ENCODE measurements around the gene WWOX. TPM values are rescaled to one million over a fixed set of nuclear protein-coding genes. Genes with fewer than 3 reads are reported as not detected.

Gene WWOX
- total RNA-seq, 1 donor from 2014 or later = 18.6 TPM

DNA sequence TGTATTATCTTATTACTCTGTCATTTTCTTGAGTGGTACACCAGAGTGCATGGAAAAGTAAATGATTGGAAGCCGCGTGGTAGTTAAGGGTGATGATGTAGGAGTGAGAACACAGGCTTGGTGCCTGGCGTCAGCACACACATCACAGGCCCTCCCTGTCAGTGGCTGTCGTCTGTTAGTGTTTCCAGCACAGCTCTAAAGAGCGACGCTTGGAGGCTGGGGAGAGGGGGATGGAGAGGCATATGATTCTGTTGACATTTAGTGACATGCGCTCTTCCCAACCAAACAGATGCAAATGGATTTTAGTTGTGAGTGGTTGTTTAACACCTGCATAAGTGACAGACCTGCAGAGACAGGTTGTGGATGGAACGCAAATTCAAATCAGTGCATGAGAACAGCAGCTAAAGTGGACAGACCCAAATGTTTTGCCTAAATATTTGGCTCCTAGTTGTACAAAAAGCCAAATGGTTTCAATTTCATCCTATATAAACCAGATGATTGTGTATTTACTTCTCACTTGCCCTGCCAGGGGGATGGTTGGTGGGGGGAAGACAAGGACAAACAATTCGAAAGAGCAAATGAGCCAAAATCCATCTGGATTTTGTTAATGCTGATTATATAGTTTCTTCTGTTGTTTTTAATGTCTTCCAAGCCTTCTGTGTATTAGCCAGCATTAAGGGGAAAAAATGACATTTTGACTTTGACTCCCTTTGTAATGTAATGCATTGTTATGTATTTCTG, 222.3 kb downstream of the WWOX start:
- no peak for DNase-seq (ENCODE audit: low spot score)
- Mint-ChIP-seq H3K9me3 (ENCODE audit: unreplicated experiment) (no peaks in the 10 kb centered on the region), H3K27ac (ENCODE audit: unreplicated experiment) (no peak overlapping the region), H3K27me3 (ENCODE audit: unreplicated experiment) (no peaks in the 10 kb centered on the region), H3K4me1 (ENCODE audit: unreplicated experiment) (no peaks in the 10 kb centered on the region), H3K4me3 (ENCODE audit: unreplicated experiment) (no peak overlapping the region), H3K36me3 (ENCODE audit: low read depth, unreplicated experiment) (no peaks in the 10 kb centered on the region)
- TF ChIP-seq, protein P1, sequence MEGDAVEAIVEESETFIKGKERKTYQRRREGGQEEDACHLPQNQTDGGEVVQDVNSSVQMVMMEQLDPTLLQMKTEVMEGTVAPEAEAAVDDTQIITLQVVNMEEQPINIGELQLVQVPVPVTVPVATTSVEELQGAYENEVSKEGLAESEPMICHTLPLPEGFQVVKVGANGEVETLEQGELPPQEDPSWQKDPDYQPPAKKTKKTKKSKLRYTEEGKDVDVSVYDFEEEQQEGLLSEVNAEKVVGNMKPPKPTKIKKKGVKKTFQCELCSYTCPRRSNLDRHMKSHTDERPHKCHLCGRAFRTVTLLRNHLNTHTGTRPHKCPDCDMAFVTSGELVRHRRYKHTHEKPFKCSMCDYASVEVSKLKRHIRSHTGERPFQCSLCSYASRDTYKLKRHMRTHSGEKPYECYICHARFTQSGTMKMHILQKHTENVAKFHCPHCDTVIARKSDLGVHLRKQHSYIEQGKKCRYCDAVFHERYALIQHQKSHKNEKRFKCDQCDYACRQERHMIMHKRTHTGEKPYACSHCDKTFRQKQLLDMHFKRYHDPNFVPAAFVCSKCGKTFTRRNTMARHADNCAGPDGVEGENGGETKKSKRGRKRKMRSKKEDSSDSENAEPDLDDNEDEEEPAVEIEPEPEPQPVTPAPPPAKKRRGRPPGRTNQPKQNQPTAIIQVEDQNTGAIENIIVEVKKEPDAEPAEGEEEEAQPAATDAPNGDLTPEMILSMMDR (IDR thresholded peaks at IDR 0.05; ENCODE audit: unreplicated experiment) = no peak

DNA sequence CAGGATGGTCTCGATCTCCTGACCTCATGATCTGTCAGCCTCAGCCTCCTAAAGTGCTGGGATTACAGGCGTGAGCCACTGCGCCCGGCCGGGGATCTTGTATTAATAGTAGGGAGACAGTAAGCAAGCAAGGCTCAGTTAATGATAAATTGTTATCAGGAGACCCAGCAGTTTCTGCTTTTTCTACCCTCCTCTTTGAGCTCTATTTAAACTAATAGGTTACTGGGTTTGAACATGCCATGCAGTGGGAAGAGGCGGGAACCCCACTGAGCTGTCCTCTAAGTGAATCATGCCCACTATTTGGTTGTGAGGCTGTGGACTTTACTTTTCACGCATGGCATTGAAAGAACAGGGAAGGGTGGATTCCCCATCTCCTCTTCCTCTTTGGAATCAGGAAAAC, 223.9 kb downstream of the WWOX start:
- Mint-ChIP-seq H3K27ac (ENCODE audit: unreplicated experiment) (no peak overlapping the region), H3K4me1 (ENCODE audit: unreplicated experiment) (no peaks in the 10 kb centered on the region), H3K4me3 (ENCODE audit: unreplicated experiment) (no peak overlapping the region), H3K9me3 (ENCODE audit: unreplicated experiment) (no peaks in the 10 kb centered on the region), H3K36me3 (ENCODE audit: low read depth, unreplicated experiment) (no peaks in the 10 kb centered on the region), H3K27me3 (ENCODE audit: unreplicated experiment) (no peaks in the 10 kb centered on the region)
- DNase-seq (ENCODE audit: low spot score) = no peak
- TF ChIP-seq, protein P1 (IDR thresholded peaks at IDR 0.05; ENCODE audit: unreplicated experiment) = no peak

DNA sequence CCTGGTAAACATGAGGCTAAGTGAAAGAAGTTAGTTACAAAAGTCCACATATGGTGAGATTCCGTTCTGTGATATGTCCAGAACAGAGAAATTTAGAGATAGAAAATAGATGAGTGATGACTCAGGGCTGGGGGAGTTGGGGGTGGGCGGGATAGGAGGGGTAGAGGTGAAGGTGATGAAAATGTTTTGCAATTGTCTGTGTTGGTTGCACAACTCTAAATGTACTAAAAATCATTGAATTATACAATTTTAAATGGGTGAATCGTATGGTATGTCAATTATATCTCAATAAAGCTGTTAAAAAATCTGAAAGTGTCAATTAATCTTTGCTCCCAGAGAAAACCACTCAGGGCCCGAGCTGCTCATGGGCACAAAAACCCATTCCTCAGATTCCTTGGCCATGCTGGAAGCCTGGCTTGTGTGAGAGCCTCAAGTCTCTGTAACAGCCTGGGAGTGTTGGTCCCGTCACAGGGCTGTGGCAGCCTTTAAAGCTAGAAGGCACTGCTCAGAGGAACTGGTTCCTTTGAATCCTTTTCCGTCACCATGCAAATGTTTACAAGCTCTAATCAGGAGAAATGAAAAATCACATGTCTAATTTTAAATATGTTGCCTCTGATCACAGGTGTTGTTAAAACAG, 225.3 kb downstream of the WWOX start:
- Mint-ChIP-seq H3K36me3 (ENCODE audit: low read depth, unreplicated experiment) (no peaks in the 10 kb centered on the region), H3K4me1 (ENCODE audit: unreplicated experiment) (no peaks in the 10 kb centered on the region), H3K9me3 (ENCODE audit: unreplicated experiment) (no peaks in the 10 kb centered on the region), H3K27me3 (ENCODE audit: unreplicated experiment) (no peaks in the 10 kb centered on the region), H3K4me3 (ENCODE audit: unreplicated experiment) (no peak overlapping the region), H3K27ac (ENCODE audit: unreplicated experiment) (no peak overlapping the region)
- no peak for DNase-seq (ENCODE audit: low spot score)
- TF ChIP-seq, protein P1 (IDR thresholded peaks at IDR 0.05; ENCODE audit: unreplicated experiment) = no peak

DNA sequence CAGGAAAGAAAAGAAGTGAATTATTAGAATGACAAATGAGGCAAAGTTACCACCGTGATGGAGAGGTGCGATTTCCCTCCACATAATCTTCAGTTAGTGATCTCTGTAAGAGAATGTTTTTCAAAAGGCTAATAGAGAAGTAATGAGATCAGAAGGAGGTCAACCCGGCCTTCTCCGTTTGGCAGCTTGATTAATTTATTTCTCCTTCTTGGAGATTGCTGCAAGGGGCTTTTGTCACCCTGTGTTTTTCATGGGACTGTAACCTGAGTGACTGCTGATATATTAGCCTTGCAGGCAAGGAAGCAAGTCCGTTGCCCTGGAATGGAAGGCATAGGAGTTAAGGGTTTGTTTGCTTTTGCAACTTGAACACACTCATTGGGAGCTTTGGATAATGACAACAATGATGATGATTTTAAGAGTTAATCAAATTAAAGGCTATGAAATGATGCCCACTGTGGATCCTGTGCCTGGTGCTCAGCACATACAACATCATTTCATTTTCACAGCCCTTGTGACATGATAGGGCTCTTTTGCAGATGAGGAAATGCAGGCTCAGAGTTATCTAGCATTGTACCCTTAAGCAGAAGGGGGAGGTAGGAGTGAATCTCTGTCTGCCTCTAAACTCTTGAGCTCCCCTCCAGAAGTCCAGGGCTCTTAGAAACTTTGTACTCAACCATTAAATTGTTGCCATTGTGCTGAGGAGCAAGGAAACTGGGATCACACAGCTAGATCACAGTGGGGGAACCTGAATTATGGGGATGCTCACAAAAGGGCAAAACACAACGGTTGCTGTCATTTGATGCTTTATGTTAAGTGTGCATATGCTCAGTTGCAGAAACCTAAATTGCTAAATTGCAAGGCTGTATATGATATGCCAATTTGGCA, 226.3 kb downstream of the WWOX start:
- no peak for DNase-seq (ENCODE audit: low spot score)
- Mint-ChIP-seq H3K4me3 (ENCODE audit: unreplicated experiment) (no peak overlapping the region), H3K27ac (ENCODE audit: unreplicated experiment) (no peak overlapping the region)

More for the DNA sequence above, 226.3 kb downstream of the WWOX start:
- Mint-ChIP-seq H3K36me3 (ENCODE audit: low read depth, unreplicated experiment) (no peaks in the 10 kb centered on the region), H3K9me3 (ENCODE audit: unreplicated experiment) (no peaks in the 10 kb centered on the region), H3K27me3 (ENCODE audit: unreplicated experiment) (no peaks in the 10 kb centered on the region), H3K4me1 (ENCODE audit: unreplicated experiment) (no peaks in the 10 kb centered on the region)
- TF ChIP-seq, protein P1 (IDR thresholded peaks at IDR 0.05; ENCODE audit: unreplicated experiment) = no peak
